Mammary epithelial cell (primary cell): ENCODE data around the gene MTMR12.

Experiments
- EZH2 ChIP-seq: IDR thresholded peaks from 2 replicates; pipeline ENCODE4 v1.6.1; 2012; ENCODE audit warnings: low read length, inconsistent platforms, borderline replicate concordance
- TF ChIP-seq, protein P1 (sequence below), 2 donors: IDR thresholded peaks in 1 of 2; conservative IDR thresholded peaks in 1 of 2; 2 replicates each; pipeline ENCODE4 v1.5.1; 2011 to 2012; ENCODE audit warnings: inconsistent platforms in 2 of 2, low read length in 2 of 2, mild to moderate bottlenecking in 2 of 2, control low read depth in 1 of 2, low read depth in 1 of 2; ENCODE audit not compliant: insufficient read depth in 1 of 2; ENCODE audit errors: extremely low read depth in 1 of 2

DNA sequence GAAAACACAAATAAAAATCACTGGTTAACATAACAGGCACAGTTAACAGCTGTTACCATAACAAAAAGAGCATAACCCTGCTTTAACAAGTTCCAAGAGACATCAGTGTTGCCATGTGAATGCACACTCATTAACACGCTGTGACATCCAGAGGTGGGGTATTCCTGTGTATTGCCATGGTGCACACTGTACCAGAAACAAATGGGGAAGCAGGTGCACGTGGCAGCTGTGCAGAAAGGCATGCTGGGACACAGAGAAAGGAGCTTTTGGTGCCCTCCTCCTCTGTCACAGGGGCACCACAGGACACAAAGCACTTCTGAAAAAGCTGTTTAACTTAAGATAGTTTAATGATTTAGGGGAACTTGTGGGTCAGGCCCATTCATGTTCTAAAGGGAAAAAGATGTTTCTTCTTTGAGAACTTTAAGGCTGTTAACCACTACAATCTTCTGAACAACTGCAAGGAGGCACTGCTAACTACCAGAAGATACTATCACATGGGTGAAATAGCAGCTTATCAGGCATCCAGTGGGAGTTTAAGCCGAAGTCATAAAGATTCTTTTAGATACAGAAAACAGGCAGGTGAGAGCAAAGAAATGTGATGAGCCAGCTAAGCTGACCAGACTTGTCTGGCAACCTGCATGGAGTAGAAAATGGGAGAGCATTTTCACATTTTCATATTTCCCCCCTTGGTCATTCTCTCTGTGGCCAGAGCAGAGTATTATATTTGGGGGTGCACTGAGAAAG, 82.2 kb downstream of the MTMR12 start:
- no peak for TF ChIP-seq EZH2
- TF ChIP-seq, protein P1, sequence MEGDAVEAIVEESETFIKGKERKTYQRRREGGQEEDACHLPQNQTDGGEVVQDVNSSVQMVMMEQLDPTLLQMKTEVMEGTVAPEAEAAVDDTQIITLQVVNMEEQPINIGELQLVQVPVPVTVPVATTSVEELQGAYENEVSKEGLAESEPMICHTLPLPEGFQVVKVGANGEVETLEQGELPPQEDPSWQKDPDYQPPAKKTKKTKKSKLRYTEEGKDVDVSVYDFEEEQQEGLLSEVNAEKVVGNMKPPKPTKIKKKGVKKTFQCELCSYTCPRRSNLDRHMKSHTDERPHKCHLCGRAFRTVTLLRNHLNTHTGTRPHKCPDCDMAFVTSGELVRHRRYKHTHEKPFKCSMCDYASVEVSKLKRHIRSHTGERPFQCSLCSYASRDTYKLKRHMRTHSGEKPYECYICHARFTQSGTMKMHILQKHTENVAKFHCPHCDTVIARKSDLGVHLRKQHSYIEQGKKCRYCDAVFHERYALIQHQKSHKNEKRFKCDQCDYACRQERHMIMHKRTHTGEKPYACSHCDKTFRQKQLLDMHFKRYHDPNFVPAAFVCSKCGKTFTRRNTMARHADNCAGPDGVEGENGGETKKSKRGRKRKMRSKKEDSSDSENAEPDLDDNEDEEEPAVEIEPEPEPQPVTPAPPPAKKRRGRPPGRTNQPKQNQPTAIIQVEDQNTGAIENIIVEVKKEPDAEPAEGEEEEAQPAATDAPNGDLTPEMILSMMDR (conservative IDR thresholded peaks at IDR 0.05 in 1 of 2, IDR thresholded peaks at IDR 0.05 in 1 of 2; ENCODE audit: extremely low read depth in 1 of 2, insufficient read depth in 1 of 2, low read depth in 1 of 2, low read length in 2 of 2): no peak
